Stimulated activated CD4-positive, alpha-beta T cell treated with anti-CD3 and anti-CD28 coated beads, Interleukin-15, amount 100 ng/mL, for 48 hours (primary cell): Measurements from ENCODE around the gene LYSET.
"Not testable (repeated sequence)": the region's sequence is repeated elsewhere in the genome, so short reads cannot be mapped to it uniquely, and the experiment has no call there.

ENCODE experiments used
- DNase-seq, 2 donors: peaks; one replicate each; pipeline ENCODE4 v3.0.0-alpha.2; 2020; ENCODE audit warnings: low read depth in 2 of 2

Gene LYSET

GRCh38 chr14:93223565-93223964, 38.4 kb downstream of the LYSET start:
- no peak for DNase-seq

- DNase-seq, result no peak
Measured at GRCh38 chr14:93228550-93228949, 43.4 kb downstream of the LYSET start.

GRCh38 chr14:93230539-93230938, 45.4 kb downstream of the LYSET start:
- DNase-seq, result no peak

GRCh38 chr14:93231129-93231979, 46.2 kb downstream of the LYSET start:
- DNase-seq, result no peak

- no peak for DNase-seq
Measured at GRCh38 chr14:93232159-93232558, 47.0 kb downstream of the LYSET start.

GRCh38 chr14:93233078-93233477, 48.0 kb downstream of the LYSET start:
- not testable (repeated sequence) for DNase-seq

- DNase-seq, result no peak
Measured at GRCh38 chr14:93234798-93235197, 49.7 kb downstream of the LYSET start.
